GM19467 (cell line): ENCODE data around the gene SAP30.

ENCODE experiments used
- ATAC-seq: cut with Tn5 transposase; IDR thresholded peaks from one replicate; pipeline ENCODE4 v1.9.1; 2021; ENCODE audit warnings: mild to moderate bottlenecking, moderate library complexity; ENCODE audit not compliant: unreplicated experiment

Gene SAP30, protein sequence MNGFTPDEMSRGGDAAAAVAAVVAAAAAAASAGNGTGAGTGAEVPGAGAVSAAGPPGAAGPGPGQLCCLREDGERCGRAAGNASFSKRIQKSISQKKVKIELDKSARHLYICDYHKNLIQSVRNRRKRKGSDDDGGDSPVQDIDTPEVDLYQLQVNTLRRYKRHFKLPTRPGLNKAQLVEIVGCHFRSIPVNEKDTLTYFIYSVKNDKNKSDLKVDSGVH

DNA sequence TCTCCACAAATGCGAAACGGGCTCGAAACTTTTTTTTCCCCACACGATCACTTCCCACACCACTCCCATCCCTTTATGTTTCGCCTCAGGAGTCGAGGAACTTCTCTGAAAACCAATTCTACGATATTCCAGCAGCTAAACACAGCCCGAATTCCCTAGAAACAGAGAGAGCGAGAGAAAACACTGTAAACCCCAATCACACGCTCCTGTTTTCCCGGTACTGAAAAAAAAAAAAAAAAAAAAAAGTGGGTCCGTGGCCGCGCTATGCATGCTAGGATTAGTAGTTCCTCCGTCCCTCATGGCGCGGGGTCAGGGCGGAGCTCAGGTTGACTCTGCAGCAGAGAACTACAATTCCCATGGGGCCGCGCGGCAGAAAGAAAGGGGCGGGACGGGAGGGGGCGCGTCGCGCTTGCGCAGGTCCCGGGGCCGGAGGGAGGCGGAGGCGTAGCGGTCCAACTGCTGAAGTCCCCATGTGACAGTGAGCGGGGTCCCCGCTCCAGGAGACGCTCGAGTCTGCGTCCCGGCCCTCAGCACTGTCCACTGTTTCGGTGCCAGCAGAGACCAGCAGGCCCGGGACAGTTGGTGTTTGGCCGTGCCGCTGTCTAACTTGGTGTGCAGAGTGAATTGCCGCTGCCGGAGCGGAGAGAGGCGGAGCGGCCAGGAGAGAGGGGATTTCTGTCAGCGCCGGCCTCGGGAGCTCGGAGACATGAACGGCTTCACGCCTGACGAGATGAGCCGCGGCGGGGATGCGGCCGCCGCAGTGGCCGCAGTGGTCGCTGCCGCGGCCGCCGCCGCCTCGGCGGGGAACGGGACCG is at the start of gene SAP30:
TSS of gene SAP30 (plus strand) at position 478 of the 815 bp plus-strand sequence. CDS start at position 707, 229 bp downstream.
- peak; percentile 68 for ATAC-seq

DNA sequence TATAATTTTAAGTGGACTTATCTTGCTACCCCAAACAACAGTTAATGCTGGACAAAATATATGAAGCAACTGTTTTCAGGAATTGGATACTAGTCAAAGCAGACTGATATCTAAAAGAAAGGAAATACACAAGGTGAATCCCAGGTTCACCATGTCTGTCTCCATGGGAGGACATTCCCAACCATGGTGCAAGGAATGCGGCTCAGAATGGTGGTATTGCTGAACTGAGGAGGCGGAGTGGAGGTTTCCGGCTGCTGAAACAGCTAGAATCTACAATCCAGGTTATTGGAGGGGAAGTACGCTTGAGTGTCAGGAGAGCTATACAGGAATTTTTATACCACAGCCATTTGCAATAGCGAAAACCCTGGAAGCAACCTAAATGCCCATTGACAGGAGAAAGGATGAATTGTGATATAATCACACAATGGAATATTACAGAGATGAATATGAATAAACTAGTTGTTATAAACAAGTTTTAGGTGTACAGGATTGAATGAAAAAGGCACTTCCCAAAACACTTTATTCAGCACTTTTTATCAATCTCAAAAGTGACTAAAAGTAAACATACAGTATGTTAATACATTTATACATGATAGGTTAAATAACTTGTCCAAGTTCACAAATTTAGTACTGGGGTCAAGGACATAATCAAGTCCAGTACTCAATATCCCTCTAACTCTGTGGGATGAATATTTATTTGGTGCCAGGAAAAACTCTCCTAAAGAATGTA is 45.6 kb upstream of the SAP30 start:
- no peak for ATAC-seq

- no peak for ATAC-seq
Observed at GRCh38 chr4:173328236-173328901, 42.4 kb upstream of the SAP30 start.

- ATAC-seq: no peak
Observed at GRCh38 chr4:173330590-173330989, 40.2 kb upstream of the SAP30 start.

GRCh38 chr4:173332021-173332487 is 38.7 kb upstream of the SAP30 start:
- no peak for ATAC-seq

DNA sequence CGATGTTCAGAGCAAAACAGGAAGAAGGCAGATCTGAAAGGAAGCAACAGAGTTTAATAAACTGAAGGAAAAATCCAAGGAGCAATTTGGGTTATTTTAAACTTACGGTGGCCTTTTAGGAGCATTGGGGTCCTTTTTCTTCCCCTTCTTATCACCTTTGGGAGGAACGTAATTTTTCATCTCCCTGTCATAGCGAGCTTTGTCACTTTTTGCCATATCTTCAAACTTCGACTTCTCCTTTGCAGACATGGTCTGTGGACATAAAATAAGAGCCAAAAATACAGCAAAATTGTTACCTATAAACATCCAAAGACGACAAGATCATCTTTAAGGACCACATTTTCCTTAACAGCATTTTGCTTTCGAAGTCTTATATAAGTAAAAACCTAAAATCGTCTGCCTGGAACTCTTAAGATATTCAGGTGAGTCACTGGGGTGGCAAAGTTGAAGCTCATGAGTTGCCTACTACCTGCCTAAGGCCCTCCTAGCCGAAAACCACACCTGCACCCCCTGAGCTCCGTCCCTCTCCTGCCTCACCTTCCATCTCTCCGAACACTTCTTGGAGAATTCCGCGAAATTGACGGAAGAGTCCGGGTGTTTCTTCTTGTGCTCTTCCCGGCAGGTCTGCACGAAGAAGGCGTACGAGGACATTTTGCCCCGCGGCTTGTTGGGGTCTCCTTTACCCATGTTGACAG is 37.6 kb upstream of the SAP30 start:
- ATAC-seq: no peak

DNA sequence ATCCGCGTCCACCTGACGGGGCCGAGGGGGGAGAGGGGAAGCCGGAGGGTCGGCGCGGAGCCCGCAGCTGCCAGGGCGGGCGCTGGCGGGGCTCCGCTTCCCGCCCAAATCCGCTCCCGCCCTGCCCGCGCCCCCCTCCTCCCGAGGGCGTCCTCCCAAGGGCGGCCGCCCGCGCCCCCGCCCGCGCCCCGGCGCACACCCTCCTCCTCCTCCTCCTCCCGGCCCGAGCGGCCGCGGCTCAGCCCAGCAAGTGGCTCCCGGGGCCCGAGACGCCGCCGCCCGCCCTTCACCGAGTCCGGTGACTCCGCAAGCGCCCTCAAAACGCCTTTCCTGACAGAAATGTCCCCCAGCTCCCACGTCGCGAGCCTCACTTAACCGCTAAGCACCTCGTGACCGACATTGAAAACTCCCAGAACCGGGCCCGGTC is 37.1 kb upstream of the SAP30 start:
- no peak for ATAC-seq

- ATAC-seq: peak; percentile 94
Observed at GRCh38 chr4:173334085-173334890, 36.5 kb upstream of the SAP30 start, which contains the start of gene HMGB2. Gene HMGB2 (minus strand): TSS chr4:173334358. CDS start chr4:173333649, 709 bp downstream.

DNA sequence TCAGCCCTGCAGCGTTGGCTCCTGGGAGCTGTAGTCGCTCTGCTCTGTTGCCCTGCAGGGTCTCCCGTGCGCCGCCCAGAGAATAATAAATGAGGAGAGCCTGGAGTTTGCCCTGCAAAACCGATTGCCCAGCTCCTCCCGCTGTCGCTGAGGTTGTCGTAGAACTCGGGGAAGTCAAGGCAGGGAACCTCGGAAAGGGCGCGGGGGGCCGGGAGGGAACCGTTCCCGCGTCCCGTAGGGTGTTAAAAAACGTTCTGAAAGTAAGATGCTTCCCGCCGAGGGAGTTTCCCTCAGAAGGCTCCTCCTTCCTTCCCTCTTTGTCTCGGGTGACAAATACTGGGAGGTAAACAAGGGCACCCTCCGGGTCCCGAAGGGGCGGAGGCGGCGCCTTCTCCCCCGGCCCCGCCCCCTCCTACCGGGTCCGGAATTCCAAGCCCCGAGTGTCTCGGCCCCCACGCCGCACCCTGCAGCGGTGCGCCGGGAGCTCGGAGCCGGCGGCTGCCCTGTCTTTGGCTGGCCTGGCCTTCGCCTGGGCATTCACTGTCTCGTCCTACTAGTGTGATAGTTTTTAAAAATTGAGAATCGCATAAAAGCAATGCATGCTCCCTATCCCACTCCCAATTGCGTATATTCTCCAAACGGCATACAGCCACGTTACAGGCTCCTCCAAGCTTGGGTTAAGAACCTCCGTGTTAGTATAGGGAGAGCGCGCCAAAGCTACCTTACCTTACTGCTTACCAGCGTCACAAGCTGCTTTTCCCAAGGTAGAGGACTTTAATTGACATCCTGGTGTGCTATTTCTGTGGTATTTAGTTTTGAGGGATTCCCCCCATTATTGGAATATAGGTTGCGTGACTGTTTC is 35.6 kb upstream of the SAP30 start:
- peak; percentile 31 for ATAC-seq

- ATAC-seq: no peak
Observed at GRCh38 chr4:173337463-173337862, 33.3 kb upstream of the SAP30 start.

- ATAC-seq: no peak
Observed at GRCh38 chr4:173343832-173344397, 26.8 kb upstream of the SAP30 start.

- no peak for ATAC-seq
Observed at GRCh38 chr4:173345648-173346047, 25.1 kb upstream of the SAP30 start.

DNA sequence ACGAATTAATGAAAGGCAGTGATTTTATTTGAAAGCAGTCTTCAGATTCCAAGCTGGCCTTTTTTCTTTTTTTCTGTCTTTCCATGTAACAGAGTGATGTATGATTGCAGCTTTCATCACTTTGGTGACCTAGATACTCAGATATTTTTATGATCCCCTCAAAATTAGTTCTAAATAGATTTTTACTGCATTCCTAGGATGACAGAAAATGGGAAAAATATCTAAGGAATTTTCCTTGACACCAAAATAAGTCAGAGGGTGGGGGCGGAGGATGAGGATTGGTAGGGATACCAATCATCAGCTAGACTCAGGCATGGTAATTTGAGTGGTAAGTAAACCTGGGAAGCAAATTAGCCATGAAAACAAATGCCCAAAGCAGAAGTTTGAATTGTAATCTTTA is 24.7 kb upstream of the SAP30 start:
- no peak for ATAC-seq

DNA sequence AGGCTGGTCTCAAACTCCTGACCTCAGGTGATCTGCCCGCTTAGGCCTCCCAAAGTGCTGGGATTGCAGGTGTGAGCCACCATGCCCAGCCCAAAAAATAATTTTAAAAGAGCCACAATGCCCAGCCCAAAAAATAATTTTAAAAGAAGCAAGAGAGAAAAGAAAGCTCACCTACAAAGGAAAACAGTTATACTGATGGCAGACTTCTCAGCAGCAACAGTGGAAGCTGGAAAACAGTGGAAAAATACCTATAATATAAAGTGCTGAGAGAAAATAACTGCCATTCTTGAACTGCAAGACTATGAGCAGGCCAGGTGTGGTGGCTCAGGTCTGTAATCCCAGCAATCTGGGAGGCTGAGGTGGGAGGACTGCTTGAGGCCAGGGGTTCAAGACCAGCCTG is 23.3 kb upstream of the SAP30 start:
- no peak for ATAC-seq

DNA sequence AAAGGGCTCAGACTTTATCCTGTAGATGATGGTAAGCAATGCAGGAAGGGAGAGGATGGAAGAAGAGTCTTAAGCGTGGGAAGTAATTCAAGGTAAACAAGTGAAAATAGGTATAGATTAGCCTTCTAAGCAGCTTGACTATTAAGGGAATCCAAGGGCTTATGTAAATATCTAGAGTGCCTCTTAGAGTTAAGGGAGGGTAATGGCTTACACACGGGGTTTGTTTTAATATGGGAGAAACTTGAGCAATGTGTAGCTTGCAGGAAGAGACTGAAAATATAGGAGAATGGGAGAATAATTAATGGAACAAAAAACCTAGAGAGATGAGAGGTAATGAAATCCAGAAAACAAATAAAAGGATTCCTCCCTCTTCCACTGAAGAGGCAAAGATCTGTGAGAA is 12.8 kb upstream of the SAP30 start:
- ATAC-seq: no peak

- ATAC-seq: no peak
Observed at GRCh38 chr4:173360587-173361221, 10.1 kb upstream of the SAP30 start.

GRCh38 chr4:173362666-173363065 is 8.1 kb upstream of the SAP30 start:
- ATAC-seq: no peak
